Gastrocnemius medialis (tissue), 4 donors: ENCODE measurements around the gene ZNF365. TPM values are rescaled to one million over a fixed set of nuclear protein-coding genes. Genes with fewer than 3 reads are reported as not detected.

Experiments
- ATAC-seq, 2 donors: fragments of 150-250 bp; one replicate each; pipeline ENCODE4 v1.9.1; 2016
- DNase-seq, 2 donors: peaks; one replicate each; pipeline ENCODE4 v3.0.0-alpha.2; 2019
- H3K27ac ChIP-seq, 4 donors: fragments of 200-600 bp; sonication (generic); 1 replicate in 1 of 4; 2 replicates in 3 of 4; pipeline ENCODE4 v1.5.1; 2016 to 2018; ENCODE audit warnings: mild to moderate bottlenecking in 2 of 4, moderate library complexity in 1 of 4
- H3K27me3 ChIP-seq, 3 donors: fragments of 200-600 bp; sonication (generic) in 2 of 3; 1 replicate in 1 of 3; 2 replicates in 2 of 3; pipeline versions ENCODE4 v1.5.1 to v1.6.0; 2016 to 2019; ENCODE audit warnings: mild to moderate bottlenecking in 1 of 3, moderate library complexity in 1 of 3
- H3K36me3 ChIP-seq, 2 donors: fragments of 200-600 bp; sonication (generic) in 1 of 2; one replicate each; pipeline ENCODE4 v1.5.1; 2017 to 2018
- H3K4me1 ChIP-seq, 2 donors: fragments of 200-600 bp; sonication (generic) in 1 of 2; one replicate each; pipeline ENCODE4 v1.5.1; 2016 to 2017; ENCODE audit warnings: mild to moderate bottlenecking in 2 of 2
- H3K4me3 ChIP-seq, 4 donors: fragments of 200-600 bp; sonication (generic) in 3 of 4; 1 replicate in 1 of 4; 2 replicates in 3 of 4; pipeline ENCODE4 v1.5.1; 2016 to 2019; ENCODE audit warnings: mild to moderate bottlenecking in 2 of 4
- H3K9me3 ChIP-seq, 3 donors: fragments of 200-600 bp; sonication (generic) in 2 of 3; 1 replicate in 1 of 3; 2 replicates in 2 of 3; pipeline ENCODE4 v1.5.1; 2016 to 2019
- CTCF ChIP-seq, 5 experiments: fragments of 450-650 bp in 3 of 5; fragments of 200-600 bp in 2 of 5; sonication (generic) in 2 of 5; IDR thresholded peaks in 4 of 5; conservative IDR thresholded peaks in 1 of 5; 1 replicate in 4 of 5; 2 replicates in 1 of 5; pipeline ENCODE4 v1.5.1; 2016 to 2019; ENCODE audit warnings: antibody characterized with exemption in 5 of 5, mild to moderate bottlenecking in 3 of 5, moderate library complexity in 3 of 5
- POLR2A ChIP-seq, 2 donors: fragments of 450-650 bp; IDR thresholded peaks; one replicate each; pipeline ENCODE4 v1.6.1; 2017; ENCODE audit warnings: antibody characterized with exemption in 2 of 2, mild to moderate bottlenecking in 2 of 2, moderate library complexity in 2 of 2
- in situ Hi-C, 4 donors: fragments of 200-750 bp; cut with MboI; loops; one replicate each; pipeline versions ENCODE4 v1.15.0 to v1.8.0; 2017; ENCODE audit warnings: low sequenced_read_pairs in 4 of 4
- intact Hi-C: fragments of 100-400 bp; cut with DNase I; formaldehyde crosslinking; loops from one replicate; pipeline ENCODE4 v1.15.1; 2023; ENCODE audit warnings: low total_unique reads
- total RNA-seq, 4 donors: library from RNA; depleted of rRNA; stranded (reverse); fragments of >200 nt; gene quantifications; one replicate each; pipeline versions ENCODE4 v1.1.0 to v1.2.3, GENCODE V29; 2016

ZNF365 gene
- total RNA-seq, 4 donors from 2014 or later = not detected

GRCh38 chr10:62336404-62336803, 37.8 kb upstream of the ZNF365 start:
- Histone ChIP-seq H3K27me3 (no peaks in the 10 kb centered on the region), H3K9me3 (peaks cover 0 to 5% (median 0%) of the 10 kb centered on the region in 3 donors), H3K4me3 (no peak overlapping the region), H3K36me3 (no peaks in the 10 kb centered on the region), H3K4me1 (no peaks in the 10 kb centered on the region), H3K27ac (no peak overlapping the region)
- ATAC-seq = no peak
- TF ChIP-seq POLR2A (IDR thresholded peaks at IDR 0.05) (no peak), CTCF (IDR thresholded peaks at IDR 0.05 in 4 of 5, conservative IDR thresholded peaks at IDR 0.05 in 1 of 5) (no peak)
- DNase-seq = no peak
- intact Hi-C loops = no loop called here
- in situ Hi-C loops = no loop called here

GRCh38 chr10:62341419-62341818, 32.8 kb upstream of the ZNF365 start:
- Histone ChIP-seq H3K36me3 (no peaks in the 10 kb centered on the region), H3K4me3 (no peak overlapping the region), H3K9me3 (no peaks in the 10 kb centered on the region), H3K27me3 (no peaks in the 10 kb centered on the region), H3K27ac (no peak overlapping the region), H3K4me1 (no peaks in the 10 kb centered on the region)
- ATAC-seq (no peak), DNase-seq (no peak)
- in situ Hi-C loops = no loop called here
- TF ChIP-seq POLR2A (IDR thresholded peaks at IDR 0.05) (no peak), CTCF (IDR thresholded peaks at IDR 0.05 in 4 of 5, conservative IDR thresholded peaks at IDR 0.05 in 1 of 5) (no peak)
- intact Hi-C loops = no loop called here

DNA sequence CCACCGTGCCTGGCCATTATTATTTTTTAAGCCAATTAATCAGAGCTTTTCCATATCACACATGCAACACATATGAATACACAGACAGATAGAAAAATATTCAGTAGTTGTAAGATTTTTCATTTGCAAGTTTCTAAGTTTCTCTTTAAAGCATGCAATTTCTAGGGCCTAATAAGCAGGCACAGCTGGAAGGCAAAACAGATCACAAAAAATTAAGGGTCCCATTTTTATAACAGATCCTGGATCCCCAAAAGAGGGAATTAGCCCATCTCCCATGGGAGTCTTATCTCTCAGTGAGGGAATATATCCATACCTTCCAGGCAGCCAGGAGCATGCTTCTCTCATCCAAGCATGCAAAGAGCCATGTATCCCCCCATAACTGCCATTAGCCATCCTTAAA, 31.2 kb upstream of the ZNF365 start:
- no peaks in the 10 kb centered on the region for H3K9me3 ChIP-seq
- DNase-seq (no peak), ATAC-seq (no peak)
- H3K4me3 ChIP-seq = no peak overlapping the region
- no peak overlapping the region for H3K27ac ChIP-seq
- TF ChIP-seq CTCF (IDR thresholded peaks at IDR 0.05 in 4 of 5, conservative IDR thresholded peaks at IDR 0.05 in 1 of 5) = no peak
- no peak for TF ChIP-seq POLR2A (IDR thresholded peaks at IDR 0.05)
- no peaks in the 10 kb centered on the region for H3K4me1 ChIP-seq
- no peaks in the 10 kb centered on the region for H3K36me3 ChIP-seq
- in situ Hi-C loops (no loop called here), intact Hi-C loops (no loop called here)
- no peaks in the 10 kb centered on the region for H3K27me3 ChIP-seq

GRCh38 chr10:62348029-62348428, 26.1 kb upstream of the ZNF365 start:
- no peak overlapping the region for H3K27ac ChIP-seq
- H3K9me3 ChIP-seq = no peaks in the 10 kb centered on the region
- H3K4me1 ChIP-seq = no peaks in the 10 kb centered on the region
- in situ Hi-C loops (no loop called here), intact Hi-C loops (no loop called here)
- DNase-seq (no peak), ATAC-seq (no peak)
- TF ChIP-seq POLR2A (IDR thresholded peaks at IDR 0.05) (no peak), CTCF (IDR thresholded peaks at IDR 0.05 in 4 of 5, conservative IDR thresholded peaks at IDR 0.05 in 1 of 5) (no peak)
- no peaks in the 10 kb centered on the region for H3K36me3 ChIP-seq
- no peaks in the 10 kb centered on the region for H3K27me3 ChIP-seq
- no peak overlapping the region for H3K4me3 ChIP-seq

DNA sequence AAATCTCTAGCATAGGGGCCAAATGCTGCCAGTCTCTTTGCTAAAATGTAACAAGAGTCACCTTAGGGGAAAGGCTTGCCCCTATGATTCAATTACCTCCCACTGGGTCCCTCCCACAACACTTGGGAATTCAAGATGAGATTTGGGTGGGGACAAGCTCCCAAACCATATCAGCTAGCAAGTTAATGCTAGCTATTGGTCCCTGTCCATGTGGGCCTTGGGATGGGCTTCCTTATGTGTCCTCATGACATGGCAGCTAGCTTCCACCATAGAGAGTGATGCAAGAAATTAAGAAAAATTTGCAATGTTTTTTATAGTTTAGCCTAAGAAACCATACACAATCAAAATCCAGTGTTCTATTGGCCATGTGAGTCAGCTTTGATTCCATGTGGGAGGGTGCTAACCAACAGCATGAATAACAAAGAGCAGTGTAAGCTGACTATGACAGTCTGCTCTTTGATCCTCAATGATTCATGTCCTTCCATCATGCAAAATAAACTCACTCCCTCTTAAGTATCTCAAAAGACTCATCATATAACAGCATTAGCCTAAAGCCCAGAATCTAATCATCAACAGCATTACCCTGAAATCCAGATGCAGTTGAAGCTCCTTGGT, 21.7 kb upstream of the ZNF365 start:
- in situ Hi-C loops = no loop called here
- H3K27ac ChIP-seq = no peak overlapping the region
- intact Hi-C loops = no loop called here
- no peaks in the 10 kb centered on the region for H3K9me3 ChIP-seq
- TF ChIP-seq POLR2A (IDR thresholded peaks at IDR 0.05) = no peak
- no peak for TF ChIP-seq CTCF (IDR thresholded peaks at IDR 0.05 in 4 of 5, conservative IDR thresholded peaks at IDR 0.05 in 1 of 5)
- no peaks in the 10 kb centered on the region for H3K36me3 ChIP-seq
- DNase-seq (no peak), ATAC-seq (no peak)
- H3K4me3 ChIP-seq = no peak overlapping the region
- no peaks in the 10 kb centered on the region for H3K27me3 ChIP-seq
- no peaks in the 10 kb centered on the region for H3K4me1 ChIP-seq
